T-cell (primary cell): ENCODE data around the gene YRDC. TPM values are rescaled to one million over a fixed set of nuclear protein-coding genes. Genes with fewer than 3 reads are reported as not detected.
A peak's percentile ranks its signal among the peaks of the same experiment; 100 is the strongest.

ENCODE experiments used
- ATAC-seq, 4 experiments: fragments of 200-7000 bp in 3 of 4; fragments of 150-1000 bp in 1 of 4; cut with Tn5 transposase; replicated peaks in 1 of 4; 1 replicate in 3 of 4; 2 replicates in 1 of 4; pipeline ENCODE4 v1.10.0; 2021; ENCODE audit warnings: moderate library complexity in 3 of 4, mild to moderate bottlenecking in 2 of 4, moderate number of reproducible peaks in 1 of 4
- CTCF ChIA-PET, 2 donors: fragments of 300-600 bp; sonication (Branson Sonifier 250); formaldehyde crosslinking; loops; one replicate each; lab custom pipeline; 2022; ENCODE audit warnings: antibody characterized with exemption in 2 of 2; lab: Charles Lee
- POLR2A ChIA-PET, 2 donors: fragments of 300-600 bp; sonication (Branson Sonifier 250); formaldehyde crosslinking; loops; one replicate each; lab custom pipeline; 2022; ENCODE audit warnings: antibody characterized with exemption in 2 of 2; lab: Charles Lee
- DNase-seq, 35 experiments: peaks; one replicate each; pipeline versions ENCODE4 v3.0.0 to v3.0.0-alpha.2; 2013 to 2023
- H3K27ac ChIP-seq: one replicate; pipeline ENCODE4 v1.5.1; 2013; ENCODE audit warnings: low read length
- H3K27me3 ChIP-seq, 2 experiments: replicated peaks in 1 of 2; 1 replicate in 1 of 2; 2 replicates in 1 of 2; pipeline versions ENCODE4 v1.6.1 to v1.7.0; 2013; ENCODE audit warnings: low read length in 1 of 2, mixed read lengths in 1 of 2; ENCODE audit not compliant: control insufficient read depth in 2 of 2, insufficient read depth in 2 of 2; ENCODE audit errors: extremely low read depth in 1 of 2
- H3K36me3 ChIP-seq, 2 donors: 1 replicate in 1 of 2; 2 replicates in 1 of 2; pipeline versions ENCODE4 v1.6.1 to v1.7.0; 2013; ENCODE audit warnings: low read length in 1 of 2; ENCODE audit not compliant: control insufficient read depth in 2 of 2, insufficient read depth in 1 of 2; ENCODE audit errors: extremely low read depth in 1 of 2
- H3K4me1 ChIP-seq, 2 experiments: 1 replicate in 1 of 2; 2 replicates in 1 of 2; pipeline versions ENCODE4 v1.6.1 to v1.7.0; 2013; ENCODE audit warnings: low read length in 2 of 2, mixed read lengths in 1 of 2; ENCODE audit not compliant: insufficient read depth in 2 of 2, control insufficient read depth in 1 of 2; ENCODE audit errors: extremely low read depth in 1 of 2
- H3K4me3 ChIP-seq, 2 donors: 1 replicate in 1 of 2; 2 replicates in 1 of 2; pipeline versions ENCODE4 v1.5.1 to v1.7.0; 2013; ENCODE audit warnings: mild to moderate bottlenecking in 2 of 2, low read length in 1 of 2, moderate library complexity in 1 of 2; ENCODE audit not compliant: control insufficient read depth in 1 of 2; ENCODE audit errors: extremely low read depth in 1 of 2
- H3K9me3 ChIP-seq: 2 replicates; pipeline ENCODE4 v1.7.0; 2013
- H3K27ac Mint-ChIP-seq, 2 donors: one replicate each; pipeline ENCODE4 v1.8.0; 2020 to 2021; ENCODE audit warnings: mild to moderate bottlenecking in 2 of 2, mixed read lengths in 2 of 2
- H3K27me3 Mint-ChIP-seq, 2 donors: one replicate each; pipeline ENCODE4 v1.8.0; 2021 to 2022; ENCODE audit warnings: mixed read lengths in 2 of 2
- H3K36me3 Mint-ChIP-seq: one replicate; pipeline ENCODE4 v1.8.0; 2021; ENCODE audit warnings: mixed read lengths
- H3K4me1 Mint-ChIP-seq, 3 donors: one replicate each; pipeline ENCODE4 v1.8.0; 2020 to 2022; ENCODE audit warnings: mixed read lengths in 3 of 3, mild to moderate bottlenecking in 1 of 3
- H3K4me3 Mint-ChIP-seq, 3 donors: one replicate each; pipeline ENCODE4 v1.8.0; 2020 to 2022; ENCODE audit warnings: mild to moderate bottlenecking in 3 of 3, mixed read lengths in 3 of 3, moderate library complexity in 3 of 3
- H3K9me3 Mint-ChIP-seq, 3 donors: one replicate each; pipeline ENCODE4 v1.8.0; 2020 to 2022; ENCODE audit warnings: mixed read lengths in 3 of 3
- WGBS: methylation state at CpG from one replicate; pipeline ENCODE4 v1.1.5; 2013; ENCODE audit warnings: missing lambda C conversion rate; ENCODE audit not compliant: insufficient coverage; 5-methylcytosine and 5-hydroxymethylcytosine counted together
- total RNA-seq, 35 experiments: library from RNA in 6 of 35; stranded (reverse) in 6 of 35; fragments of 120-200 nt in 1 of 35; gene quantifications; one replicate each; pipeline versions ENCODE4 v1.2.1 to v1.2.4 and lab custom pipeline; 2013 to 2026

YRDC gene
- total RNA-seq, 5 donors from 2014 or later (not counting 1 experiment from before 2014, with no cell fraction given), result 16.0 to 28.2 (median 18.4) TPM

GRCh38 chr1:37807220-37807554 lies 821 bp downstream of the YRDC start:
- DNase-seq, result no peak
- Mint-ChIP-seq H3K4me3 (peak overlapping the region; percentile 78 to 85 (median 83)), H3K9me3 (no peaks in the 10 kb centered on the region), H3K27ac (peak overlapping the region; percentile 66 to 75), H3K27me3 (no peaks in the 10 kb centered on the region), H3K36me3 (peaks cover 26% of the 10 kb centered on the region), H3K4me1 (peaks cover 39 to 46% (median 42%) of the 10 kb centered on the region in 3 donors)
- H3K27ac ChIP-seq, result peak overlapping the region; percentile 76
- POLR2A ChIA-PET, result no interaction called here
- no peak for ATAC-seq
- H3K36me3 ChIP-seq, result peaks cover 14 to 47% of the 10 kb centered on the region in 2 donors
- CTCF ChIA-PET, result interaction anchor here in 1 of 2 donors (2.2 kb wide), 1 partner anchor 52 kb away, joined by 19 read pairs; the partner anchor contains the start of gene MTF1
- no peaks in the 10 kb centered on the region for H3K27me3 ChIP-seq
- peaks cover 3 to 33% of the 10 kb centered on the region in 2 experiments for H3K4me1 ChIP-seq
- peak overlapping the region; percentile 82 to 96 for H3K4me3 ChIP-seq
- H3K9me3 ChIP-seq, result no peaks in the 10 kb centered on the region
- WGBS, result 8% methylated on average over 6 of the region's 9 CpGs

GRCh38 chr1:37802439-37802838 lies 5.6 kb downstream of the YRDC start:
- CTCF ChIA-PET, result no interaction called here
- DNase-seq (no peak), ATAC-seq (no peak)
- Histone ChIP-seq H3K9me3 (no peaks in the 10 kb centered on the region), H3K27me3 (no peaks in the 10 kb centered on the region), H3K27ac (no peak overlapping the region), H3K4me1 (peaks cover 3 to 20% of the 10 kb centered on the region in 2 experiments), H3K4me3 (no peak overlapping the region), H3K36me3 (peaks cover 14 to 64% of the 10 kb centered on the region in 2 donors)
- Mint-ChIP-seq H3K4me3 (no peak overlapping the region), H3K4me1 (peaks cover 17 to 23% (median 23%) of the 10 kb centered on the region in 3 donors), H3K27me3 (no peaks in the 10 kb centered on the region), H3K9me3 (no peaks in the 10 kb centered on the region), H3K27ac (no peak overlapping the region), H3K36me3 (peaks cover 50% of the 10 kb centered on the region)
- POLR2A ChIA-PET, result interaction anchor here in 1 of 2 donors (0.7 kb wide), 1 partner anchor 1682 kb away, joined by 6 read pairs; no protein-coding TSS in a partner anchor
- no CpG with 5 or more reads among the region's 1 CpG for WGBS

GRCh38 chr1:37797750-37798345 lies 10.2 kb downstream of the YRDC start:
- Mint-ChIP-seq H3K4me3 (no peak overlapping the region), H3K27ac (no peak overlapping the region), H3K9me3 (no peaks in the 10 kb centered on the region), H3K27me3 (peaks cover 7 to 15% of the 10 kb centered on the region in 2 donors), H3K4me1 (peaks cover 11 to 22% (median 14%) of the 10 kb centered on the region in 3 donors), H3K36me3 (peaks cover 31% of the 10 kb centered on the region)
- CTCF ChIA-PET, result no interaction called here
- DNase-seq (no peak), ATAC-seq (no peak)
- Histone ChIP-seq H3K4me3 (no peak overlapping the region), H3K36me3 (peaks cover 0 to 25% of the 10 kb centered on the region in 2 donors), H3K4me1 (peaks cover 2 to 21% of the 10 kb centered on the region in 2 experiments), H3K9me3 (no peaks in the 10 kb centered on the region), H3K27ac (no peak overlapping the region), H3K27me3 (peaks cover 3 to 21% of the 10 kb centered on the region in 2 experiments)
- POLR2A ChIA-PET, result interaction anchor here in 1 of 2 donors (0.7 kb wide), 1 partner anchor 1873 kb away, joined by 3 read pairs; no protein-coding TSS in a partner anchor
- 100% methylated on average over 1 of the region's 3 CpGs for WGBS

- POLR2A ChIA-PET, result interaction anchor here in 1 of 2 donors (0.6 kb wide), 1 partner anchor 1579 kb away, joined by 7 read pairs; no protein-coding TSS in a partner anchor
- H3K9me3 ChIP-seq, result no peaks in the 10 kb centered on the region
- peak in 2 of 4 experiments; percentile 38 to 47 for ATAC-seq
- Mint-ChIP-seq H3K4me1 (peaks cover 11 to 25% (median 14%) of the 10 kb centered on the region in 3 donors), H3K4me3 (peak overlapping the region; percentile 68 to 77 (median 73)), H3K27me3 (peaks cover 22 to 35% of the 10 kb centered on the region in 2 donors), H3K9me3 (no peaks in the 10 kb centered on the region), H3K36me3 (peaks cover 19% of the 10 kb centered on the region), H3K27ac (no peak overlapping the region)
- H3K27ac ChIP-seq, result no peak overlapping the region
- peaks cover 0 to 11% of the 10 kb centered on the region in 2 donors for H3K36me3 ChIP-seq
- peak in 27 of 35 experiments; percentile 10 to 57 (median 25) for DNase-seq
- peaks cover 10 to 32% of the 10 kb centered on the region in 2 experiments for H3K27me3 ChIP-seq
- CTCF ChIA-PET, result no interaction called here
- H3K4me1 ChIP-seq, result peaks cover 2 to 22% of the 10 kb centered on the region in 2 experiments
- 44% methylated on average over 18 of the region's 22 CpGs for WGBS
- no peak overlapping the region for H3K4me3 ChIP-seq
Measured at GRCh38 chr1:37795340-37796125, 12.5 kb downstream of the YRDC start.

GRCh38 chr1:37794372-37795339 lies 13.4 kb downstream of the YRDC start:
- Mint-ChIP-seq H3K36me3 (peaks cover 12% of the 10 kb centered on the region), H3K27me3 (peaks cover 22 to 42% of the 10 kb centered on the region in 2 donors), H3K9me3 (no peaks in the 10 kb centered on the region), H3K4me1 (peaks cover 11 to 25% (median 14%) of the 10 kb centered on the region in 3 donors), H3K4me3 (peak overlapping the region; percentile 68 to 77 (median 73)), H3K27ac (peak overlapping the region in 1 of 2 donors; percentile 63)
- ChIA-PET POLR2A (interaction anchor here in 1 of 2 donors (0.6 kb wide), 1 partner anchor 1578 kb away, joined by 7 read pairs; no protein-coding TSS in a partner anchor), CTCF (no interaction called here)
- H3K27me3 ChIP-seq, result peaks cover 10 to 32% of the 10 kb centered on the region in 2 experiments
- whole genome bisulfite sequencing, result 10% methylated on average over 52 of the region's 59 CpGs
- H3K4me1 ChIP-seq, result peaks cover 2 to 22% of the 10 kb centered on the region in 2 experiments
- DNase-seq, result no peak
- H3K36me3 ChIP-seq, result peaks cover 0 to 2% of the 10 kb centered on the region in 2 donors
- peak in 3 of 4 experiments; percentile 28 to 45 (median 42) for ATAC-seq
- H3K27ac ChIP-seq, result no peak overlapping the region
- H3K4me3 ChIP-seq, result peak overlapping the region in 1 of 2 donors; percentile 26
- no peaks in the 10 kb centered on the region for H3K9me3 ChIP-seq
